Loucy (cell line): ENCODE results near the gene GAS2.

Source experiments
- H2AFZ ChIP-seq: fragments of 200-600 bp; sonication (generic); 2 replicates; pipeline ENCODE4 v1.6.0; 2016; ENCODE audit warnings: antibody characterized with exemption, mild to moderate bottlenecking, low read length, moderate library complexity
- H3F3A ChIP-seq: fragments of 200-600 bp; 2 replicates; pipeline ENCODE4 v1.6.0; 2016; ENCODE audit warnings: antibody characterized with exemption, low read depth, mild to moderate bottlenecking
- H3K27me3 ChIP-seq: fragments of 200-600 bp; sonication (generic); 2 replicates; pipeline ENCODE4 v1.6.1; 2014; ENCODE audit warnings: low read length, mild to moderate bottlenecking; ENCODE audit not compliant: insufficient read depth, poor library complexity, severe bottlenecking
- H3K36me3 ChIP-seq: fragments of 200-600 bp; sonication (generic); 2 replicates; pipeline ENCODE4 v1.6.1; 2016; ENCODE audit warnings: low read length; ENCODE audit not compliant: insufficient read depth
- H3K4me1 ChIP-seq: fragments of 200-600 bp; sonication (generic); 2 replicates; pipeline ENCODE4 v1.5.1; 2014; ENCODE audit warnings: low read length, mild to moderate bottlenecking; ENCODE audit not compliant: insufficient read depth, poor library complexity, severe bottlenecking
- H3K4me2 ChIP-seq: fragments of 200-600 bp; sonication (generic); 2 replicates; pipeline ENCODE4 v1.6.0; 2014; ENCODE audit warnings: antibody characterized with exemption, low read length, low read depth, mild to moderate bottlenecking; ENCODE audit not compliant: poor library complexity, severe bottlenecking
- H3K4me3 ChIP-seq: fragments of 200-600 bp; sonication (generic); 2 replicates; pipeline ENCODE4 v1.5.1; 2014; ENCODE audit warnings: low read length, mild to moderate bottlenecking, mixed read lengths; ENCODE audit not compliant: poor library complexity, severe bottlenecking
- H3K79me2 ChIP-seq: fragments of 200-600 bp; sonication (generic); 2 replicates; pipeline ENCODE4 v1.6.1; 2014; ENCODE audit warnings: low read length; ENCODE audit not compliant: insufficient read depth
- H3K9ac ChIP-seq: fragments of 200-600 bp; sonication (generic); 2 replicates; pipeline ENCODE4 v1.6.0; 2014; ENCODE audit warnings: mild to moderate bottlenecking, low read depth, low read length, moderate library complexity; ENCODE audit not compliant: poor library complexity, severe bottlenecking
- H3K9me2 ChIP-seq: fragments of 200-600 bp; sonication (generic); replicated peaks from 2 replicates; pipeline ENCODE4 v1.6.1; 2016; ENCODE audit warnings: low read depth, low read length, mixed read lengths
- H3K9me3 ChIP-seq: fragments of 200-600 bp; sonication (generic); 2 replicates; pipeline ENCODE4 v1.6.1; 2014; ENCODE audit warnings: mild to moderate bottlenecking, antibody characterized with exemption, low read length, low read depth; ENCODE audit not compliant: insufficient read depth
- H4K20me1 ChIP-seq: fragments of 200-600 bp; sonication (generic); 2 replicates; pipeline ENCODE4 v1.6.0; 2014; ENCODE audit warnings: antibody characterized with exemption, low read length, mild to moderate bottlenecking; ENCODE audit not compliant: insufficient read depth, poor library complexity, severe bottlenecking
- EZH2phosphoT487 ChIP-seq: fragments of 200-600 bp; IDR thresholded peaks from 2 replicates; pipeline ENCODE4 v1.6.1; 2018; ENCODE audit warnings: antibody characterized with exemption, mild to moderate bottlenecking, moderate library complexity, borderline replicate concordance
- TF ChIP-seq, protein P1 (sequence below): fragments of 200-600 bp; sonication (generic); conservative IDR thresholded peaks from 2 replicates; pipeline ENCODE4 v1.5.1; 2014; ENCODE audit warnings: mild to moderate bottlenecking, antibody characterized with exemption, low read length

Gene GAS2

DNA sequence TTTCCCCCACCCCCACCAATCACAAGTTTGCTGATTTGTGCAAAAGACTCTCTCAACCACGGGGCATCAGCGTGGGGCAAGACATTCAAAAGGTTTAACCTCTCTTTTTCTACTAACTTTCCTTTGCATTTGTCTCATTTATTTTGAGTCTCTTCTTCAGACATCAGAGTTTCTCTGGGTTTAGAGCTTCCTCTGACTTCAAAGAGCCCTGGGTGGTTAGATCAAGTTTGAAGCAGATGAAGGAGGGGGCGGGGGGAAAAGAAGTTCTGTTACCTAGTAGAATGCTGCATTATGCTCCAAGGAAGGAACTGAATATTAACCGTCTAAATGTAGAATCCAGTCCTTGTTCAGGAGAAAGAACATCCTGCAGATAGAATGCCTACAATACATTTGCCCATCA, 24.5 kb downstream of the GAS2 start:
- Histone ChIP-seq H3K9me3 (no peaks in the 10 kb centered on the region), H3K79me2 (no peaks in the 10 kb centered on the region), H3K4me3 (no peak overlapping the region), H3F3A (no peaks in the 10 kb centered on the region), H3K9ac (no peak overlapping the region), H3K9me2 (no peaks in the 10 kb centered on the region), H3K4me2 (no peak overlapping the region), H4K20me1 (no peaks in the 10 kb centered on the region), H3K36me3 (no peaks in the 10 kb centered on the region), H3K4me1 (no peaks in the 10 kb centered on the region), H2AFZ (no peak overlapping the region), H3K27me3 (no peaks in the 10 kb centered on the region)
- TF ChIP-seq, protein P1, sequence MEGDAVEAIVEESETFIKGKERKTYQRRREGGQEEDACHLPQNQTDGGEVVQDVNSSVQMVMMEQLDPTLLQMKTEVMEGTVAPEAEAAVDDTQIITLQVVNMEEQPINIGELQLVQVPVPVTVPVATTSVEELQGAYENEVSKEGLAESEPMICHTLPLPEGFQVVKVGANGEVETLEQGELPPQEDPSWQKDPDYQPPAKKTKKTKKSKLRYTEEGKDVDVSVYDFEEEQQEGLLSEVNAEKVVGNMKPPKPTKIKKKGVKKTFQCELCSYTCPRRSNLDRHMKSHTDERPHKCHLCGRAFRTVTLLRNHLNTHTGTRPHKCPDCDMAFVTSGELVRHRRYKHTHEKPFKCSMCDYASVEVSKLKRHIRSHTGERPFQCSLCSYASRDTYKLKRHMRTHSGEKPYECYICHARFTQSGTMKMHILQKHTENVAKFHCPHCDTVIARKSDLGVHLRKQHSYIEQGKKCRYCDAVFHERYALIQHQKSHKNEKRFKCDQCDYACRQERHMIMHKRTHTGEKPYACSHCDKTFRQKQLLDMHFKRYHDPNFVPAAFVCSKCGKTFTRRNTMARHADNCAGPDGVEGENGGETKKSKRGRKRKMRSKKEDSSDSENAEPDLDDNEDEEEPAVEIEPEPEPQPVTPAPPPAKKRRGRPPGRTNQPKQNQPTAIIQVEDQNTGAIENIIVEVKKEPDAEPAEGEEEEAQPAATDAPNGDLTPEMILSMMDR, result no peak
- no peak for TF ChIP-seq EZH2phosphoT487

DNA sequence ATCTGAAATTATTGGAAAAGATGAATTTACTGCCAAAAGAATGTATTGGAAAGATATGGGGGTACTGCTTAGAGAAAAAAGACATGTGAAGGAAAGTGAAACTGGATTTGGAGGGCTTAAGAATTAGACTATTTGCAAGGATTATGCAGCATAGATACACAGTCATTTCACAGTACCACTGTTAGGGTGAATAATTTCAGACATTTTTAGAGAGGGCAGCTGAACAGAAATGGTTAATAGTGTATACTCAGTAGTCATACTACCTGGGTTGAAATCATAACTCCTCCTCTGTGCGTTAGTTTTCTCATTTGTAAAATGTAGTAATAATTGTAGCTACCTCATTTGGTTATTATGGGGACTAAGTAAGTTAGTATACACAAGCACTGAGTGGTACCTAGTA, 33.0 kb downstream of the GAS2 start:
- no peaks in the 10 kb centered on the region for H3K36me3 ChIP-seq
- H4K20me1 ChIP-seq, result no peaks in the 10 kb centered on the region
- no peak overlapping the region for H2AFZ ChIP-seq
- no peak overlapping the region for H3K9ac ChIP-seq
- H3K4me3 ChIP-seq, result no peak overlapping the region
- H3F3A ChIP-seq, result no peaks in the 10 kb centered on the region
- H3K9me3 ChIP-seq, result no peaks in the 10 kb centered on the region
- no peak overlapping the region for H3K4me2 ChIP-seq
- TF ChIP-seq, protein P1, result no peak
- TF ChIP-seq EZH2phosphoT487, result no peak
- no peaks in the 10 kb centered on the region for H3K9me2 ChIP-seq
- no peaks in the 10 kb centered on the region for H3K4me1 ChIP-seq
- H3K27me3 ChIP-seq, result no peaks in the 10 kb centered on the region
- no peaks in the 10 kb centered on the region for H3K79me2 ChIP-seq

DNA sequence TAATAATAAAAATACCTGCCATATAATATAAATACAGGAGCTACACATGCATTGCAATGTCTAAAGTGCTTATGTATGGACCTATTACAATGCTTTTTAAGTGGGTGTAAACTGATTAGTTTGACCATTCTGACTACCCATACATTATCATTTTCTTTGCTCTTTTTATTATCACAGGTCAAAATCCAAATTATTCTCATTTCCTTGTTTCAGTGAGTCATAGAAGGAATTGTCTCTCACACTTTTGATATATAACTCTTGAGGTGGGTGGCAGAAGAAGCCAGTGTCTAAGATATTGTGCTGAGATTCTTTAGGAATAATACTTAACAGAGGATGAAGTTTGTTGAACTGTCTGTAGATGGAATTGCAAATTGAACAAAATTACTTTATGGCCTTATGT, 35.6 kb downstream of the GAS2 start:
- H4K20me1 ChIP-seq, result no peaks in the 10 kb centered on the region
- H3K9me3 ChIP-seq, result no peaks in the 10 kb centered on the region
- H3K9ac ChIP-seq, result no peak overlapping the region
- no peak for TF ChIP-seq EZH2phosphoT487
- TF ChIP-seq, protein P1, result no peak
- no peaks in the 10 kb centered on the region for H3K27me3 ChIP-seq
- no peaks in the 10 kb centered on the region for H3K4me1 ChIP-seq
- H2AFZ ChIP-seq, result no peak overlapping the region
- H3F3A ChIP-seq, result no peaks in the 10 kb centered on the region
- no peak overlapping the region for H3K4me3 ChIP-seq
- no peak overlapping the region for H3K4me2 ChIP-seq
- no peaks in the 10 kb centered on the region for H3K79me2 ChIP-seq
- H3K9me2 ChIP-seq, result no peaks in the 10 kb centered on the region
- no peaks in the 10 kb centered on the region for H3K36me3 ChIP-seq
